ENCODE data around the gene TMC5. TPM values are rescaled to one million over a fixed set of nuclear protein-coding genes. Genes with fewer than 3 reads are reported as not detected.

The TMC5 gene
- total and polyA plus RNA-seq, 2 donors (not counting 3 experiments of a cell fraction or from before 2014, with no cell fraction given), result not detected

- dilution Hi-C loops (cut with MboI; ENCODE audit: extremely low pct_ligation_motif_present, low sequenced_read_pairs) (no loop called here), intact Hi-C loops (cut with micrococcal nuclease) (no loop called here)
- H3K4me1 ChIP-seq (ENCODE audit: control insufficient read depth, extremely low read depth, insufficient read depth, low read length), result no peaks in the 10 kb centered on the region
- DNase-seq (ENCODE audit: low read depth, low spot score) (no peak), FAIRE-seq (no peak)
- no peaks in the 10 kb centered on the region for H3K9me3 ChIP-seq (replicated peaks; ENCODE audit: control insufficient read depth, insufficient read depth, low read length)
- ChIA-PET CTCF (no interaction called here), POLR2A (no interaction called here)
- H3K9me1 ChIP-seq (replicated peaks; ENCODE audit: control insufficient read depth, extremely low read depth, insufficient read depth, low read length), result no peaks in the 10 kb centered on the region
- H3K27ac ChIP-seq (ENCODE audit: insufficient read depth, low read depth, low read length), result no peak overlapping the region
- no peak overlapping the region for H3K9ac ChIP-seq (replicated peaks; ENCODE audit: extremely low read depth, insufficient read depth, low read length)
- H3K27me3 ChIP-seq (ENCODE audit: control insufficient read depth in 2 of 2, insufficient read depth in 2 of 2, low read length in 2 of 2), result no peaks in the 10 kb centered on the region
- TF ChIP-seq EZH2 (IDR thresholded peaks at IDR 0.05; ENCODE audit: borderline replicate concordance, low read depth, low read length, severe bottlenecking), result no peak
- TF ChIP-seq MYC (IDR thresholded peaks at IDR 0.05; ENCODE audit: low read depth, low read length), result no peak
- TF ChIP-seq CTCF (IDR thresholded peaks at IDR 0.05; ENCODE audit: extremely low read depth in 1 of 2, insufficient read depth in 1 of 2, low read depth in 1 of 2, low read length in 2 of 2), result no peak
- TF ChIP-seq JUN (IDR thresholded peaks at IDR 0.05; ENCODE audit: borderline replicate concordance, insufficient read depth, insufficient read length, low read depth), result no peak
- no TSS peak for BruUV-seq (replicated peaks)
- no peak overlapping the region for H2AFZ ChIP-seq (ENCODE audit: low read depth, low read length)
- no peak overlapping the region for H3K4me3 ChIP-seq (replicated peaks in 1 of 3; ENCODE audit: insufficient read depth in 1 of 3, low read depth in 1 of 3, low read length in 3 of 3)
- H3K79me2 ChIP-seq (ENCODE audit: control insufficient read depth, insufficient read depth, low read length), result no peaks in the 10 kb centered on the region
- no peaks in the 10 kb centered on the region for H3K36me3 ChIP-seq (ENCODE audit: control insufficient read depth in 2 of 2, extremely low read depth in 1 of 2, insufficient read depth in 2 of 2, low read length in 2 of 2)
- H3K4me2 ChIP-seq (ENCODE audit: insufficient read depth, low read length), result no peak overlapping the region
- no peaks in the 10 kb centered on the region for H4K20me1 ChIP-seq (replicated peaks; ENCODE audit: control insufficient read depth, extremely low read depth, insufficient read depth, low read length)
Measured at GRCh38 chr16:19486051-19486450, 68.4 kb downstream of the TMC5 start.

- Histone ChIP-seq H3K36me3 (ENCODE audit: control insufficient read depth in 2 of 2, extremely low read depth in 1 of 2, insufficient read depth in 2 of 2, low read length in 2 of 2) (no peaks in the 10 kb centered on the region), H3K27ac (ENCODE audit: insufficient read depth, low read depth, low read length) (no peak overlapping the region), H4K20me1 (replicated peaks; ENCODE audit: control insufficient read depth, extremely low read depth, insufficient read depth, low read length) (no peaks in the 10 kb centered on the region), H3K4me2 (ENCODE audit: insufficient read depth, low read length) (no peak overlapping the region), H3K4me3 (replicated peaks in 1 of 3; ENCODE audit: insufficient read depth in 1 of 3, low read depth in 1 of 3, low read length in 3 of 3) (no peak overlapping the region), H3K9ac (replicated peaks; ENCODE audit: extremely low read depth, insufficient read depth, low read length) (no peak overlapping the region), H3K27me3 (ENCODE audit: control insufficient read depth in 2 of 2, insufficient read depth in 2 of 2, low read length in 2 of 2) (no peaks in the 10 kb centered on the region), H3K9me3 (replicated peaks; ENCODE audit: control insufficient read depth, insufficient read depth, low read length) (no peaks in the 10 kb centered on the region), H2AFZ (ENCODE audit: low read depth, low read length) (no peak overlapping the region), H3K79me2 (ENCODE audit: control insufficient read depth, insufficient read depth, low read length) (no peaks in the 10 kb centered on the region), H3K4me1 (ENCODE audit: control insufficient read depth, extremely low read depth, insufficient read depth, low read length) (no peaks in the 10 kb centered on the region), H3K9me1 (replicated peaks; ENCODE audit: control insufficient read depth, extremely low read depth, insufficient read depth, low read length) (no peaks in the 10 kb centered on the region)
- dilution Hi-C loops (cut with MboI; ENCODE audit: extremely low pct_ligation_motif_present, low sequenced_read_pairs), result no loop called here
- intact Hi-C loops (cut with micrococcal nuclease), result no loop called here
- no TSS peak for BruUV-seq (replicated peaks)
- TF ChIP-seq EZH2 (IDR thresholded peaks at IDR 0.05; ENCODE audit: borderline replicate concordance, low read depth, low read length, severe bottlenecking) (no peak), CTCF (IDR thresholded peaks at IDR 0.05; ENCODE audit: extremely low read depth in 1 of 2, insufficient read depth in 1 of 2, low read depth in 1 of 2, low read length in 2 of 2) (no peak), POLR2AphosphoS5 (IDR thresholded peaks at IDR 0.05; ENCODE audit: insufficient read depth, low read depth, low read length) (no peak), MYC (IDR thresholded peaks at IDR 0.05; ENCODE audit: low read depth, low read length) (no peak), GATA2 (IDR thresholded peaks at IDR 0.05; ENCODE audit: insufficient read depth, insufficient read length, low read depth, low read length) (no peak), POLR2A (IDR thresholded peaks at IDR 0.05; ENCODE audit: low read depth, low read length) (no peak), MAX (IDR thresholded peaks at IDR 0.05; ENCODE audit: insufficient read depth, insufficient read length) (no peak), JUN (IDR thresholded peaks at IDR 0.05; ENCODE audit: borderline replicate concordance, insufficient read depth, insufficient read length, low read depth) (no peak), FOS (IDR thresholded peaks at IDR 0.05; ENCODE audit: borderline replicate concordance, insufficient read depth, low read length) (no peak)
- ChIA-PET CTCF (no interaction called here), POLR2A (no interaction called here)
- DNase-seq (ENCODE audit: low read depth, low spot score) (no peak), FAIRE-seq (no peak)
Measured at GRCh38 chr16:19486750-19487325, 69.2 kb downstream of the TMC5 start.
